PC-3 (cell line): ENCODE measurements around the gene UBASH3A. TPM values are rescaled to one million over a fixed set of nuclear protein-coding genes. Genes with fewer than 3 reads are reported as not detected.

Experiments used
- ATAC-seq: fragments of 200-7000 bp; cut with Tn5 transposase; 2 replicates; pipeline ENCODE4 v1.9.1; 2020; ENCODE audit warnings: mild to moderate bottlenecking, moderate library complexity
- BruUV-seq: library from RNA; stranded (reverse); fragments of 400-500 nt; replicated peaks from 2 replicates; lab custom pipeline; 2021; lab: Mats Ljungman, UMichigan
- CTCF ChIA-PET: fragments of 300-600 bp; sonication (Branson Sonifier 250); formaldehyde crosslinking; loops from one replicate; lab custom pipeline; 2022; ENCODE audit warnings: antibody characterized with exemption; lab: Charles Lee
- POLR2A ChIA-PET: fragments of 300-600 bp; sonication (Branson Sonifier 250); formaldehyde crosslinking; loops from one replicate; lab custom pipeline; 2022; ENCODE audit warnings: antibody characterized with exemption; ENCODE audit not compliant: unreplicated experiment; lab: Charles Lee
- DNase-seq: peaks from one replicate; pipeline ENCODE4 v3.0.0-alpha.2; 2015
- H2AFZ ChIP-seq: fragments of 300-600 bp; sonication (generic); 2 replicates; pipeline ENCODE4 v1.6.0; 2016; ENCODE audit warnings: antibody characterized with exemption, low read length
- H3F3A ChIP-seq: fragments of 300-600 bp; sonication (generic); one replicate; pipeline ENCODE4 v1.6.0; 2017; ENCODE audit warnings: antibody characterized with exemption, low read length, control low read depth, mild to moderate bottlenecking; ENCODE audit not compliant: unreplicated experiment
- H3K27ac ChIP-seq: fragments of 300-600 bp; sonication (generic); 2 replicates; pipeline ENCODE4 v1.5.1; 2016; ENCODE audit warnings: mild to moderate bottlenecking, low read length
- H3K27me3 ChIP-seq: fragments of 300-600 bp; sonication (generic); 2 replicates; pipeline ENCODE4 v1.6.1; 2016; ENCODE audit warnings: low read length, mixed read lengths
- H3K36me3 ChIP-seq: fragments of 300-600 bp; sonication (generic); 2 replicates; pipeline ENCODE4 v1.6.1; 2016; ENCODE audit warnings: low read depth, mixed run types, low read length, mixed read lengths
- H3K4me1 ChIP-seq: fragments of 300-600 bp; sonication (generic); 2 replicates; pipeline ENCODE4 v1.5.1; 2016; ENCODE audit warnings: low read length; ENCODE audit not compliant: insufficient read depth
- H3K4me2 ChIP-seq: fragments of 300-600 bp; sonication (generic); 2 replicates; pipeline ENCODE4 v1.6.0; 2016; ENCODE audit warnings: low read length
- H3K4me3 ChIP-seq: fragments of 300-600 bp; sonication (generic); 2 replicates; pipeline ENCODE4 v1.5.1; 2016; ENCODE audit warnings: mild to moderate bottlenecking, low read length, mixed read lengths
- H3K79me2 ChIP-seq: fragments of 300-600 bp; sonication (generic); 2 replicates; pipeline ENCODE4 v1.6.1; 2017; ENCODE audit warnings: low read length, mixed read lengths
- H3K9ac ChIP-seq: fragments of 300-600 bp; sonication (generic); 2 replicates; pipeline ENCODE4 v1.6.0; 2016; ENCODE audit warnings: mild to moderate bottlenecking, low read length
- H3K9me2 ChIP-seq: fragments of 300-600 bp; sonication (generic); replicated peaks from 2 replicates; pipeline ENCODE4 v1.6.1; 2016; ENCODE audit warnings: mixed run types, low read length, mixed read lengths
- H3K9me3 ChIP-seq: fragments of 300-600 bp; sonication (generic); 2 replicates; pipeline ENCODE4 v1.6.1; 2016; ENCODE audit warnings: low read length, mixed read lengths
- H4K20me1 ChIP-seq: fragments of 300-600 bp; sonication (generic); 2 replicates; pipeline ENCODE4 v1.6.1; 2016; ENCODE audit warnings: low read length, mixed read lengths
- CTCF ChIP-seq: fragments of 300-600 bp; sonication (generic); conservative IDR thresholded peaks from 2 replicates; pipeline ENCODE4 v1.5.1; 2017; ENCODE audit warnings: antibody characterized with exemption, low read depth, mild to moderate bottlenecking, low read length
- EZH2 ChIP-seq: fragments of 300-600 bp; sonication (generic); IDR thresholded peaks from one replicate; pipeline ENCODE4 v1.6.1; 2017; ENCODE audit warnings: antibody characterized with exemption, mild to moderate bottlenecking, low read length; ENCODE audit not compliant: unreplicated experiment
- EZH2phosphoT487 ChIP-seq: fragments of 300-600 bp; sonication (generic); IDR thresholded peaks from 2 replicates; pipeline ENCODE4 v1.6.1; 2018; ENCODE audit warnings: mild to moderate bottlenecking, antibody characterized with exemption, low read length, borderline replicate concordance
- intact Hi-C: fragments of 100-400 bp; cut with micrococcal nuclease; formaldehyde crosslinking; loops from 2 replicates; pipeline ENCODE4 v1.9.0; 2023
- total RNA-seq: library from RNA; depleted of rRNA; stranded (reverse); fragments of >200 nt; gene quantifications from 2 replicates; pipeline ENCODE4 v1.2.3, GENCODE V29; 2014

Gene UBASH3A
- total RNA-seq, 1 experiment from 2014 or later, result 1.0 TPM

- H3K27me3 ChIP-seq, result no peaks in the 10 kb centered on the region
- no peak for ATAC-seq
- no peaks in the 10 kb centered on the region for H3K36me3 ChIP-seq
- no peak overlapping the region for H3K27ac ChIP-seq
- intact Hi-C loops, result no loop called here
- H3K79me2 ChIP-seq, result no peaks in the 10 kb centered on the region
- no peak overlapping the region for H3K4me2 ChIP-seq
- H3F3A ChIP-seq, result no peaks in the 10 kb centered on the region
- no TSS peak for BruUV-seq
- POLR2A ChIA-PET, result no interaction called here
- no peak overlapping the region for H3K4me3 ChIP-seq
- CTCF ChIA-PET, result interaction anchor here (0.7 kb wide), 1 partner anchor 201 kb away, joined by 3 read pairs; no protein-coding TSS in a partner anchor
- H3K9me3 ChIP-seq, result no peaks in the 10 kb centered on the region
- no peak overlapping the region for H3K9ac ChIP-seq
- H4K20me1 ChIP-seq, result no peaks in the 10 kb centered on the region
- H3K9me2 ChIP-seq, result no peaks in the 10 kb centered on the region
- H2AFZ ChIP-seq, result no peak overlapping the region
- H3K4me1 ChIP-seq, result peaks cover 14% of the 10 kb centered on the region
- TF ChIP-seq EZH2 (no peak), EZH2phosphoT487 (no peak), CTCF (no peak)
- DNase-seq, result no peak
Measured at GRCh38 chr21:42373908-42374455, 29.7 kb upstream of the UBASH3A start.

- no TSS peak for BruUV-seq
- no peak overlapping the region for H3K4me2 ChIP-seq
- H3K79me2 ChIP-seq, result no peaks in the 10 kb centered on the region
- no peak overlapping the region for H2AFZ ChIP-seq
- H3K4me3 ChIP-seq, result no peak overlapping the region
- no peaks in the 10 kb centered on the region for H3K9me2 ChIP-seq
- no peak for DNase-seq
- peaks cover 14% of the 10 kb centered on the region for H3K4me1 ChIP-seq
- H3F3A ChIP-seq, result no peaks in the 10 kb centered on the region
- CTCF ChIA-PET, result interaction anchor here (0.7 kb wide), 1 partner anchor 200 kb away, joined by 3 read pairs; no protein-coding TSS in a partner anchor
- no peaks in the 10 kb centered on the region for H3K27me3 ChIP-seq
- TF ChIP-seq EZH2phosphoT487 (no peak), CTCF (no peak), EZH2 (no peak)
- H4K20me1 ChIP-seq, result no peaks in the 10 kb centered on the region
- no peak overlapping the region for H3K9ac ChIP-seq
- H3K36me3 ChIP-seq, result no peaks in the 10 kb centered on the region
- no peak for ATAC-seq
- no peaks in the 10 kb centered on the region for H3K9me3 ChIP-seq
- POLR2A ChIA-PET, result no interaction called here
- intact Hi-C loops, result no loop called here
- H3K27ac ChIP-seq, result no peak overlapping the region
Measured at GRCh38 chr21:42374457-42374856, 29.2 kb upstream of the UBASH3A start.

GRCh38 chr21:42374864-42375499 lies 28.7 kb upstream of the UBASH3A start:
- no TSS peak for BruUV-seq
- intact Hi-C loops, result no loop called here
- no peaks in the 10 kb centered on the region for H3K9me2 ChIP-seq
- ChIA-PET POLR2A (interaction anchor here (0.6 kb wide), 1 partner anchor 154 kb away, joined by 8 read pairs; no protein-coding TSS in a partner anchor), CTCF (interaction anchor here (0.6 to 0.7 kb wide), 2 partner anchors 139 to 200 kb away, joined by 3 read pairs; no protein-coding TSS in a partner anchor)
- TF ChIP-seq CTCF, result no peak
- no peak overlapping the region for H3K4me3 ChIP-seq
- no peak overlapping the region; the same call in 1 of the 2 replicates for H3K27ac ChIP-seq
- no peaks in the 10 kb centered on the region for H3F3A ChIP-seq
- H3K79me2 ChIP-seq, result no peaks in the 10 kb centered on the region
- no peaks in the 10 kb centered on the region for H3K27me3 ChIP-seq
- H3K4me1 ChIP-seq, result peaks cover 14% of the 10 kb centered on the region
- H3K9ac ChIP-seq, result 0 out of 2 replicates have a peak overlapping the region, but pooled peaks have one; percentile 40
- H3K9me3 ChIP-seq, result no peaks in the 10 kb centered on the region
- H4K20me1 ChIP-seq, result no peaks in the 10 kb centered on the region
- H2AFZ ChIP-seq, result no peak overlapping the region
- H3K36me3 ChIP-seq, result no peaks in the 10 kb centered on the region
- DNase-seq (no peak), ATAC-seq (no peak)
- no peak overlapping the region for H3K4me2 ChIP-seq
